ENCODE results near the gene CAPN5. TPM values are rescaled to one million over a fixed set of nuclear protein-coding genes. Genes with fewer than 3 reads are reported as not detected.

Gene CAPN5
- polyA plus RNA-seq, 1 experiment, result 18.4 TPM

- TF ChIP-seq CTCF (IDR thresholded peaks at IDR 0.05; ENCODE audit: insufficient read depth, low read depth, low read length), result no peak
- ChIA-PET POLR2A (no interaction called here), CTCF (no interaction called here)
- DNase-seq (ENCODE audit: low read depth), result no peak
- Histone ChIP-seq H3K4me3 (ENCODE audit: low read depth, low read length) (no peak overlapping the region), H3K27me3 (ENCODE audit: control insufficient read depth, insufficient read depth, low read length) (no peaks in the 10 kb centered on the region), H3K36me3 (ENCODE audit: control insufficient read depth, insufficient read depth, low read length) (peaks cover 5% of the 10 kb centered on the region)
Measured at GRCh38 chr11:77085652-77086051, 18.9 kb downstream of the CAPN5 start.

GRCh38 chr11:77086521-77087472 is 20.0 kb downstream of the CAPN5 start:
- H3K4me3 ChIP-seq (ENCODE audit: low read depth, low read length), result no peak overlapping the region
- CTCF ChIA-PET, result interaction anchor here (0.7 to 1.3 kb wide), 2 partner anchors 13 to 39 kb away, joined by 5 to 6 read pairs; no protein-coding TSS in a partner anchor
- no peak for TF ChIP-seq CTCF (IDR thresholded peaks at IDR 0.05; ENCODE audit: insufficient read depth, low read depth, low read length)
- POLR2A ChIA-PET, result no interaction called here
- H3K36me3 ChIP-seq (ENCODE audit: control insufficient read depth, insufficient read depth, low read length), result peaks cover 5% of the 10 kb centered on the region
- no peak for DNase-seq (ENCODE audit: low read depth)
- no peaks in the 10 kb centered on the region for H3K27me3 ChIP-seq (ENCODE audit: control insufficient read depth, insufficient read depth, low read length)

GRCh38 chr11:77087723-77088225 is 21.0 kb downstream of the CAPN5 start:
- DNase-seq (ENCODE audit: low read depth), result no peak
- H3K36me3 ChIP-seq (ENCODE audit: control insufficient read depth, insufficient read depth, low read length), result peaks cover 5% of the 10 kb centered on the region
- ChIA-PET CTCF (interaction anchor here (1.0 to 5.7 kb wide), 3 partner anchors 26 to 43 kb away, joined by 3 to 49 read pairs (median 3); no protein-coding TSS in a partner anchor), POLR2A (no interaction called here)
- no peak overlapping the region for H3K4me3 ChIP-seq (ENCODE audit: low read depth, low read length)
- TF ChIP-seq CTCF (IDR thresholded peaks at IDR 0.05; ENCODE audit: insufficient read depth, low read depth, low read length), result no peak
- no peaks in the 10 kb centered on the region for H3K27me3 ChIP-seq (ENCODE audit: control insufficient read depth, insufficient read depth, low read length)

GRCh38 chr11:77088236-77089003 is 21.6 kb downstream of the CAPN5 start:
- H3K27me3 ChIP-seq (ENCODE audit: control insufficient read depth, insufficient read depth, low read length), result no peaks in the 10 kb centered on the region
- POLR2A ChIA-PET, result no interaction called here
- H3K36me3 ChIP-seq (ENCODE audit: control insufficient read depth, insufficient read depth, low read length), result peaks cover 5% of the 10 kb centered on the region
- DNase-seq (ENCODE audit: low read depth), result no peak
- CTCF ChIA-PET, result interaction anchor here (1.0 to 8.6 kb wide), 7 partner anchors 14 to 43 kb away, joined by 3 to 134 read pairs (median 41); partner anchors contain the start of gene OMP
- no peak overlapping the region for H3K4me3 ChIP-seq (ENCODE audit: low read depth, low read length)
- TF ChIP-seq CTCF (IDR thresholded peaks at IDR 0.05; ENCODE audit: insufficient read depth, low read depth, low read length), result no peak
